ENCODE measurements around the gene LRRC27. TPM values are rescaled to one million over a fixed set of nuclear protein-coding genes. Genes with fewer than 3 reads are reported as not detected.
A peak's percentile ranks its signal among the peaks of the same experiment; 100 is the strongest.
"Not testable (repeated sequence)": the region's sequence is repeated elsewhere in the genome, so short reads cannot be mapped to it uniquely, and the experiment has no call there.

Gene LRRC27
- polyA plus RNA-seq (ENCODE audit: insufficient read length) = 7.3 TPM

GRCh38 chr10:132331601-132332432, at the start of gene LRRC27:
TSS of gene LRRC27 (plus strand) at chr10:132332193. CDS start at chr10:132333525, 1,332 bp downstream.
- peak; percentile 86 for DNase-seq (ENCODE audit: low read depth)

- DNase-seq (ENCODE audit: low read depth) = no peak
Measured at GRCh38 chr10:132282667-132283603, 49.1 kb upstream of the LRRC27 start.

- DNase-seq (ENCODE audit: low read depth) = no peak
Measured at GRCh38 chr10:132283604-132284382, 48.2 kb upstream of the LRRC27 start.

GRCh38 chr10:132289439-132289838, 42.6 kb upstream of the LRRC27 start:
- DNase-seq (ENCODE audit: low read depth) = no peak

GRCh38 chr10:132290631-132291030, 41.4 kb upstream of the LRRC27 start:
- DNase-seq (ENCODE audit: low read depth) = no peak

- no peak for DNase-seq (ENCODE audit: low read depth)
Measured at GRCh38 chr10:132291826-132292225, 40.2 kb upstream of the LRRC27 start.

GRCh38 chr10:132292287-132293200, 39.4 kb upstream of the LRRC27 start:
- no peak for DNase-seq (ENCODE audit: low read depth)

- no peak for DNase-seq (ENCODE audit: low read depth)
Measured at GRCh38 chr10:132293201-132293812, 38.7 kb upstream of the LRRC27 start.

GRCh38 chr10:132293813-132294520, 38.0 kb upstream of the LRRC27 start:
- no peak for DNase-seq (ENCODE audit: low read depth)

GRCh38 chr10:132294561-132295318, 37.3 kb upstream of the LRRC27 start:
- DNase-seq (ENCODE audit: low read depth) = no peak

GRCh38 chr10:132295481-132295880, 36.5 kb upstream of the LRRC27 start:
- DNase-seq (ENCODE audit: low read depth) = not testable (repeated sequence)

GRCh38 chr10:132296666-132297443, 35.1 kb upstream of the LRRC27 start:
- no peak for DNase-seq (ENCODE audit: low read depth)

GRCh38 chr10:132297526-132297925, 34.5 kb upstream of the LRRC27 start:
- DNase-seq (ENCODE audit: low read depth) = no peak

GRCh38 chr10:132298038-132298881, 33.7 kb upstream of the LRRC27 start:
- DNase-seq (ENCODE audit: low read depth) = no peak

GRCh38 chr10:132299371-132300336, 32.3 kb upstream of the LRRC27 start:
- no peak for DNase-seq (ENCODE audit: low read depth)

GRCh38 chr10:132300582-132300981, 31.4 kb upstream of the LRRC27 start:
- DNase-seq (ENCODE audit: low read depth) = no peak
